Measurements from ENCODE around the gene NR1H2. TPM values are rescaled to one million over a fixed set of nuclear protein-coding genes. Genes with fewer than 3 reads are reported as not detected.
A peak's percentile ranks its signal among the peaks of the same experiment; 100 is the strongest.

Gene NR1H2
- total and polyA plus RNA-seq, 4 donors = 30.4 to 58.1 (median 33.7) TPM

DNA sequence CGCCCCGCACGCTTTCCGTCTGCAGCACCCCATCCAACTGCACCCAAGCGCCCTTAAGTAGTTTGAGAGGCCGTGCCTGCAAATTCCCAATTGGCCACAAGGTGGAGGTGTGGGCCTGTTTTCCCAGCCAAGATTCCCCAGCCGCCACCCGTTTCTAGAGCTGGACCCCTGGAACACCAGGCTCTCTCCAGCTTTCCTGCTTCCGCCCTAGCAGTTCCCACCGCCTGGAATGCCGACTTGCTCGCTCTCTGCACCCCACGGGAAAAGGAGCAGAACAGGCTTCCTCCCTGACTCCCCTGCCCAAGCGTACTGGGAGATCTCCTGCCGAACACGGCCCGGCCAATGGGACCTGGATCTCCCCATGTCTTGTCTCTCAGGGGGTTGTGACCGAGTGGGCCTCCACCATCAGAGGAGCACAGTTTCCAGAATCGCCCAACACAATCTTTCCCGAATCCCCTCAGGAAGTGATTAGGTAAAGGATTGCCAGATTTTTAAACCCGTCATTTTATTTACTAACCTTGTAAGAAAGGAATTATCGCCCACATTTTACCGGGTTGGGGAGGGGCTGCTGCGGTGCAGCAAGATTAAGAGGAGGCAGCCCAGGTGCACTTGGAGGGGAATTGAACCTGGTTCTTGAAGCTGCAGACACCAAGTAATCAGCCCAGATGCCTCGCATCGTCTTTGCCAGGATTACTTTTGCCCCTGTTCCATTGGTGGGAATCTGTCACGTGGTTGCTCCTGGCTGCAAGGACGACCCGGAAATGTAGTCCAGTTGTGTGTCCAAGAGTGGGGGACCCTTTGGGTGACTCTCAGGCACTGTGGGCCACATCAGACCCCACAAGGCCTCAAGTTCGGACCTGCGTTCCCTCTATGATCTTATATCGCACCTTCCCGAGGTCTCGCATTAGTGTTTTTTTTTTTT, 7.3 kb upstream of the NR1H2 start:
- Histone ChIP-seq H3K9ac (ENCODE audit: low read depth in 1 of 2, low read length in 2 of 2) (peak overlapping the region; percentile 70 to 73), H3K27me3 (ENCODE audit: control insufficient read depth in 4 of 4, insufficient read depth in 4 of 4, low read length in 3 of 4) (no peaks in the 10 kb centered on the region), H3K36me3 (ENCODE audit: control insufficient read depth in 4 of 4, insufficient read depth in 3 of 4, low read depth in 1 of 4, low read length in 3 of 4) (no peaks in the 10 kb centered on the region), H3K4me3 (ENCODE audit: low read depth in 1 of 3, low read length in 3 of 3) (peak overlapping the region; percentile 56 to 82 (median 76)), H3K4me1 (ENCODE audit: control insufficient read depth in 4 of 4, insufficient read depth in 4 of 4, low read length in 3 of 4) (peaks cover 0 to 13% (median 5%) of the 10 kb centered on the region in 4 donors), H3K9me3 (ENCODE audit: control insufficient read depth in 4 of 4, low read length in 3 of 4) (no peaks in the 10 kb centered on the region), H3K27ac (ENCODE audit: low read depth in 1 of 2, low read length in 2 of 2) (peak overlapping the region; percentile 62)
- DNase-seq (ENCODE audit: low spot score) = peak; percentile 88
- WGBS = 9% methylated on average over 34 of the region's 34 CpGs
- TF ChIP-seq SP1 (IDR thresholded peaks at IDR 0.05) (no peak), TAF1 (conservative IDR thresholded peaks at IDR 0.05) (peak; percentile 24), RAD21 (IDR thresholded peaks at IDR 0.05) (peak; percentile 83 to 90), YY1 (IDR thresholded peaks at IDR 0.05) (peak; percentile 40), GABPA (IDR thresholded peaks at IDR 0.05 in 1 of 2, conservative IDR thresholded peaks at IDR 0.05 in 1 of 2) (peak in 1 of 2 donors; percentile 27)
- TF ChIP-seq, protein P1, sequence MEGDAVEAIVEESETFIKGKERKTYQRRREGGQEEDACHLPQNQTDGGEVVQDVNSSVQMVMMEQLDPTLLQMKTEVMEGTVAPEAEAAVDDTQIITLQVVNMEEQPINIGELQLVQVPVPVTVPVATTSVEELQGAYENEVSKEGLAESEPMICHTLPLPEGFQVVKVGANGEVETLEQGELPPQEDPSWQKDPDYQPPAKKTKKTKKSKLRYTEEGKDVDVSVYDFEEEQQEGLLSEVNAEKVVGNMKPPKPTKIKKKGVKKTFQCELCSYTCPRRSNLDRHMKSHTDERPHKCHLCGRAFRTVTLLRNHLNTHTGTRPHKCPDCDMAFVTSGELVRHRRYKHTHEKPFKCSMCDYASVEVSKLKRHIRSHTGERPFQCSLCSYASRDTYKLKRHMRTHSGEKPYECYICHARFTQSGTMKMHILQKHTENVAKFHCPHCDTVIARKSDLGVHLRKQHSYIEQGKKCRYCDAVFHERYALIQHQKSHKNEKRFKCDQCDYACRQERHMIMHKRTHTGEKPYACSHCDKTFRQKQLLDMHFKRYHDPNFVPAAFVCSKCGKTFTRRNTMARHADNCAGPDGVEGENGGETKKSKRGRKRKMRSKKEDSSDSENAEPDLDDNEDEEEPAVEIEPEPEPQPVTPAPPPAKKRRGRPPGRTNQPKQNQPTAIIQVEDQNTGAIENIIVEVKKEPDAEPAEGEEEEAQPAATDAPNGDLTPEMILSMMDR (IDR thresholded peaks at IDR 0.05; ENCODE audit: low read depth, low read length, missing input control) = peak; percentile 86
- TF ChIP-seq, protein P2, sequence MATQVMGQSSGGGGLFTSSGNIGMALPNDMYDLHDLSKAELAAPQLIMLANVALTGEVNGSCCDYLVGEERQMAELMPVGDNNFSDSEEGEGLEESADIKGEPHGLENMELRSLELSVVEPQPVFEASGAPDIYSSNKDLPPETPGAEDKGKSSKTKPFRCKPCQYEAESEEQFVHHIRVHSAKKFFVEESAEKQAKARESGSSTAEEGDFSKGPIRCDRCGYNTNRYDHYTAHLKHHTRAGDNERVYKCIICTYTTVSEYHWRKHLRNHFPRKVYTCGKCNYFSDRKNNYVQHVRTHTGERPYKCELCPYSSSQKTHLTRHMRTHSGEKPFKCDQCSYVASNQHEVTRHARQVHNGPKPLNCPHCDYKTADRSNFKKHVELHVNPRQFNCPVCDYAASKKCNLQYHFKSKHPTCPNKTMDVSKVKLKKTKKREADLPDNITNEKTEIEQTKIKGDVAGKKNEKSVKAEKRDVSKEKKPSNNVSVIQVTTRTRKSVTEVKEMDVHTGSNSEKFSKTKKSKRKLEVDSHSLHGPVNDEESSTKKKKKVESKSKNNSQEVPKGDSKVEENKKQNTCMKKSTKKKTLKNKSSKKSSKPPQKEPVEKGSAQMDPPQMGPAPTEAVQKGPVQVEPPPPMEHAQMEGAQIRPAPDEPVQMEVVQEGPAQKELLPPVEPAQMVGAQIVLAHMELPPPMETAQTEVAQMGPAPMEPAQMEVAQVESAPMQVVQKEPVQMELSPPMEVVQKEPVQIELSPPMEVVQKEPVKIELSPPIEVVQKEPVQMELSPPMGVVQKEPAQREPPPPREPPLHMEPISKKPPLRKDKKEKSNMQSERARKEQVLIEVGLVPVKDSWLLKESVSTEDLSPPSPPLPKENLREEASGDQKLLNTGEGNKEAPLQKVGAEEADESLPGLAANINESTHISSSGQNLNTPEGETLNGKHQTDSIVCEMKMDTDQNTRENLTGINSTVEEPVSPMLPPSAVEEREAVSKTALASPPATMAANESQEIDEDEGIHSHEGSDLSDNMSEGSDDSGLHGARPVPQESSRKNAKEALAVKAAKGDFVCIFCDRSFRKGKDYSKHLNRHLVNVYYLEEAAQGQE (IDR thresholded peaks at IDR 0.05) = peak; percentile 31
- TF ChIP-seq, protein P3, sequence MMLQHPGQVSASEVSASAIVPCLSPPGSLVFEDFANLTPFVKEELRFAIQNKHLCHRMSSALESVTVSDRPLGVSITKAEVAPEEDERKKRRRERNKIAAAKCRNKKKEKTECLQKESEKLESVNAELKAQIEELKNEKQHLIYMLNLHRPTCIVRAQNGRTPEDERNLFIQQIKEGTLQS (IDR thresholded peaks at IDR 0.05) = no peak

DNA sequence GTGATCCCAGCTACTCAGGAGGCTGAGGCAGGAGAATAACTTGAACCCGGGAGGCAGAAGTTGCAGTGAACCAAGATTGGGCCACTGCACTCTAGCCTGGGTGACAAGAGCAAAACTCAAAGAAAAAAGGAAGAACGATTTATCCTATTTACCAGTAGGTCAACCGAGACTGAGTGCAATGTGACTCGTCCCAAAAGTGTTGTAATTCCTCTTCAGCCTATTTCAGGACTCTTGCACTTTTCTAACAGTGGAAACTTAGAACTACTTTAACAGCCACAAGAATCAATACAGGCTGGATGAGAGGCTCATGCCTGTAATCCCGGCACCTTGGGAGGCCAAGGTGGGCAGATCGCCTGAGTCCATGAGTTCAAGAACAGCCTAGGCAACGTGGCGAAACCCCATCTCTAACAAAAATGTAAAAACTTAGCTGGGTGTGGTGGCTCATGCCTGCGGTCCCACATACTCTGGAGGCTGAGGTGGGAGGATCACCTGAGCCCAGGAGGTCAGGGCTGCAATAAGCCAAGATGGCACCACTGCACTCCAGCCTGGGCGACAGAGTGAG, 4.3 kb upstream of the NR1H2 start:
- TF ChIP-seq, protein P4, sequence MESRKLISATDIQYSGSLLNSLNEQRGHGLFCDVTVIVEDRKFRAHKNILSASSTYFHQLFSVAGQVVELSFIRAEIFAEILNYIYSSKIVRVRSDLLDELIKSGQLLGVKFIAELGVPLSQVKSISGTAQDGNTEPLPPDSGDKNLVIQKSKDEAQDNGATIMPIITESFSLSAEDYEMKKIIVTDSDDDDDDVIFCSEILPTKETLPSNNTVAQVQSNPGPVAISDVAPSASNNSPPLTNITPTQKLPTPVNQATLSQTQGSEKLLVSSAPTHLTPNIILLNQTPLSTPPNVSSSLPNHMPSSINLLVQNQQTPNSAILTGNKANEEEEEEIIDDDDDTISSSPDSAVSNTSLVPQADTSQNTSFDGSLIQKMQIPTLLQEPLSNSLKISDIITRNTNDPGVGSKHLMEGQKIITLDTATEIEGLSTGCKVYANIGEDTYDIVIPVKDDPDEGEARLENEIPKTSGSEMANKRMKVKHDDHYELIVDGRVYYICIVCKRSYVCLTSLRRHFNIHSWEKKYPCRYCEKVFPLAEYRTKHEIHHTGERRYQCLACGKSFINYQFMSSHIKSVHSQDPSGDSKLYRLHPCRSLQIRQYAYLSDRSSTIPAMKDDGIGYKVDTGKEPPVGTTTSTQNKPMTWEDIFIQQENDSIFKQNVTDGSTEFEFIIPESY (IDR thresholded peaks at IDR 0.05) = no peak
- no peak for TF ChIP-seq EGR1 (IDR thresholded peaks at IDR 0.05; ENCODE audit: low read depth in 2 of 2)
- TF ChIP-seq HNF4G (IDR thresholded peaks at IDR 0.05) = no peak
- TF ChIP-seq, protein P1 (IDR thresholded peaks at IDR 0.05; ENCODE audit: low read depth, low read length, missing input control) = no peak
- no peak overlapping the region for H3K4me3 ChIP-seq (ENCODE audit: low read depth in 1 of 3, low read length in 3 of 3)
- peaks cover 0 to 13% (median 6%) of the 10 kb centered on the region in 4 donors for H3K4me1 ChIP-seq (ENCODE audit: control insufficient read depth in 4 of 4, insufficient read depth in 4 of 4, low read length in 3 of 4)
- H3K36me3 ChIP-seq (ENCODE audit: control insufficient read depth in 4 of 4, insufficient read depth in 3 of 4, low read depth in 1 of 4, low read length in 3 of 4) = no peaks in the 10 kb centered on the region
- no peaks in the 10 kb centered on the region for H3K27me3 ChIP-seq (ENCODE audit: control insufficient read depth in 4 of 4, insufficient read depth in 4 of 4, low read length in 3 of 4)
- no peak overlapping the region for H3K9ac ChIP-seq (ENCODE audit: low read depth in 1 of 2, low read length in 2 of 2)
- WGBS = 84% methylated on average over 10 of the region's 10 CpGs
- no peak for DNase-seq (ENCODE audit: low spot score)
- H3K27ac ChIP-seq (ENCODE audit: low read depth in 1 of 2, low read length in 2 of 2) = no peak overlapping the region
- H3K9me3 ChIP-seq (ENCODE audit: control insufficient read depth in 4 of 4, low read length in 3 of 4) = no peaks in the 10 kb centered on the region
